ENCODE results near the gene OTUB1. TPM values are rescaled to one million over a fixed set of nuclear protein-coding genes. Genes with fewer than 3 reads are reported as not detected.

The OTUB1 gene
- total and polyA plus RNA-seq, 11 donors, result 46.7 to 83.1 (median 54.5) TPM

DNA sequence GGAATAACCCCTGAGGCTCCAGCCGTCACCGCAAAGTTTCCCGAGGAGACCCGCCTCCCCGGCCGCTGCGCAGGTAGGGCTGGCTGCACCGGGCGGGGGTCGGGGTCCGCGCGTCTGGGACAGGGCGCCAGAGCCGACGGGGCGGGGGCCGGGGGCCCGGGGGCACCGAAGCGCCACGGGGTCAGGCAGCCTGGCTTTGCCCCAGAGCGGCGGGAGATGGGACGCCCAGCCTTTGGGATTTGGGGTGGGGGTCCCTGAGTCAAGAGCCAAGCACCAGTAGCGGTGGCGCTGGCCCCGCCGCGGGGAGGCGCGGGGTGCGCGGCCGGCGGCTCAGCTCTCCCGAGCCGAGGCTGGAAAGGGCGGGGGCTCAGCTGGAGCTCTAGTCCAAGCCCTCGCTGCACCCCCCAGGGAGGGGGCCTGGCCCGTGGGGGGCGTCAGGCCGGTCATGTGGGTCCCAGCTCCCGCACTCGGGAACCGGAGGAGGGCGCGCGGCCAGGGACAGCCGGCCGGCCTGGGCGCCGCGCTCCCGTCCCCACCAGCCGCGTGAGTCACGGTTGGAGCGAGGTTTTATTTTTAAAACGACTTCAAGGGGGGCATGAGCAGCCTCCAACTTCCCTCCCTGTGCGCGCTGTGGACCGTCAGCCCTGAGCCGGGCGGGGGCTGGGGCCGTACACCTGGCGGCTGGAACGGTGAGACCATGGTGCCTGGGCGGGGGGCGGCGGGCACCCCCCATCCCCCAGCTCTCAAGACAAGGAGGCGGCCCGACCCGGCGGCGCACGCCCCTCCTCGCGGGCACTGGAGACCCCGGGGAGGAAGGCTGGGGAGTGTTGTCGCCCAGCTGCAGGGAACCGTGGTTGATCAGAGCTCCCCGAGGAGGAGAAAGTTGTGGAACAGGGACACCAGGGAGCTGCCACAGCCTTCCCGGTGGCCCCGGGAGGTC lies 50.1 kb downstream of the OTUB1 start:
- intact Hi-C loops (cut with DNase I), result no loop called here
- H3K36me3 ChIP-seq, result no peaks in the 10 kb centered on the region

DNA sequence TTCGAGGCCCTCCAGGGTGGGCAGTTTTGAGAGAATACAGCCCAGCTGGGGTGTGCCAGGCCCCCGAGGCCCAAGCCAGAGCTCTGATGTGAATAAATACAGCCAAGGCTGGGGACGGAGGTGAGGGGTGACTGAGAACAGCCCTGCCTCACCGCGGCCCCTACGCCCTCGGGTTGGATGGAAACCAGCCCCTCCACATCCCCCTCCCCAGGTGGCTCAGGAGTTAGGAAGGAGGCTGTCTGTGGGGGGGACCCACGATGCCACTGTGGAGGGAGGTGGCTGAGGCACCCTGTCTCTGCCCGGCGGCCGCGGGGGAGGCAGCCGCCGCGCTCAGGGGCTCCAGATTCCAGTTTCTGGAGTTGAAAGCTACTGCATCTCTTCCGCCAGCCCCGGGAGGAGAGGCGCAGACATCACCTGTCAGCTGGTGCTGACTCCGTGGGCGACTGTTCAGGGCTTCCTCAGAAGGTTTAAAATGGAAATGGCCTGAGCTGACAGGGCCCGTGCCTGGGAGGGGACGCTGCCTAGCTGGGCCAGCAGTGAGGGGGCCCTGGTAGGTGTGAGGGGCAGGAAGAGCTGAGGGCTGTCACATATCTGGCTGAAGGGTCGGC lies 50.9 kb downstream of the OTUB1 start:
- DNase-seq (no peak), ATAC-seq (peak in 2 of 4 donors; percentile 2 to 10)
- Histone ChIP-seq H3K4me3 (peak overlapping the region in 7 of 12 donors; percentile 43 to 68 (median 56)), H3K36me3 (no peaks in the 10 kb centered on the region), H3K9me3 (no peaks in the 10 kb centered on the region), H3K4me1 (peaks cover 0 to 24% (median 12%) of the 10 kb centered on the region in 12 donors), H3K27ac (peak overlapping the region in 5 of 12 donors; percentile 27 to 80 (median 55)), H3K27me3 (peaks cover 0 to 47% (median 2%) of the 10 kb centered on the region in 9 donors)
- intact Hi-C loops (cut with DNase I), result no loop called here
- 36 to 53% (median 44%) methylated on average over 23 of the region's 23 CpGs for WGBS, 4 donors
- TF ChIP-seq, protein P1, sequence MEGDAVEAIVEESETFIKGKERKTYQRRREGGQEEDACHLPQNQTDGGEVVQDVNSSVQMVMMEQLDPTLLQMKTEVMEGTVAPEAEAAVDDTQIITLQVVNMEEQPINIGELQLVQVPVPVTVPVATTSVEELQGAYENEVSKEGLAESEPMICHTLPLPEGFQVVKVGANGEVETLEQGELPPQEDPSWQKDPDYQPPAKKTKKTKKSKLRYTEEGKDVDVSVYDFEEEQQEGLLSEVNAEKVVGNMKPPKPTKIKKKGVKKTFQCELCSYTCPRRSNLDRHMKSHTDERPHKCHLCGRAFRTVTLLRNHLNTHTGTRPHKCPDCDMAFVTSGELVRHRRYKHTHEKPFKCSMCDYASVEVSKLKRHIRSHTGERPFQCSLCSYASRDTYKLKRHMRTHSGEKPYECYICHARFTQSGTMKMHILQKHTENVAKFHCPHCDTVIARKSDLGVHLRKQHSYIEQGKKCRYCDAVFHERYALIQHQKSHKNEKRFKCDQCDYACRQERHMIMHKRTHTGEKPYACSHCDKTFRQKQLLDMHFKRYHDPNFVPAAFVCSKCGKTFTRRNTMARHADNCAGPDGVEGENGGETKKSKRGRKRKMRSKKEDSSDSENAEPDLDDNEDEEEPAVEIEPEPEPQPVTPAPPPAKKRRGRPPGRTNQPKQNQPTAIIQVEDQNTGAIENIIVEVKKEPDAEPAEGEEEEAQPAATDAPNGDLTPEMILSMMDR (IDR thresholded peaks at IDR 0.05), result no peak
- no peak for TF ChIP-seq POLR2A (IDR thresholded peaks at IDR 0.05)

More for the DNA sequence above, 50.1 kb downstream of the OTUB1 start:
- ATAC-seq (peak in 3 of 4 donors; percentile 66 to 85 (median 67)), DNase-seq (peak in 3 of 5 donors; percentile 45 to 64 (median 49))
- Histone ChIP-seq H3K9me3 (no peaks in the 10 kb centered on the region), H3K27ac (peak overlapping the region in 6 of 12 donors; percentile 27 to 80 (median 47)), H3K4me3 (peak overlapping the region; percentile 43 to 68 (median 55)), H3K4me1 (peaks cover 0 to 24% (median 12%) of the 10 kb centered on the region in 12 donors), H3K27me3 (peaks cover 0 to 47% (median 2%) of the 10 kb centered on the region in 9 donors)
- 2 to 5% (median 3%) methylated on average over 30 to 85 of the region's 85 CpGs for WGBS, 4 donors
- TF ChIP-seq POLR2A (IDR thresholded peaks at IDR 0.05), result no peak
- TF ChIP-seq, protein P1 (IDR thresholded peaks at IDR 0.05), result peak in 4 of 12 donors; percentile 9 to 19 (median 10)

DNA sequence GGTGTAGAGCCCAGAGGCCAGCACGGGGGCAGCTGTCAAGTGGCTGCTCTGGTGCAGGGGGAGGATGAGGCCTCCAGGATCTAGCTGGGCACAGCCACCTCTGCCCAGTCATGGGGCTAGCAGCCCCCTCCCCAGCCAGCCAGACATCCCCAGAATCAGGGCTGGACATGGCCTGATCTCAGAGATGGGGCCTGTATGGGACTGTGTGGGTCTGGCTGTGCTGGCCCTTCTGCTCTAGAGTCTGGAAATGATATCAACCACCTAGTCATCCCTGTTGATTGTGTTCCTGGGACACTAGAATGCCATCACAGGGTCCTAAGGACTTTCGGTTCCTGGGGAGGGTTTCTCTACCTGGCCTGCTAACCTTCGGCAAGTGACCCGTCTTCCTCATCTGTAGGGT lies 52.3 kb downstream of the OTUB1 start:
- intact Hi-C loops (cut with DNase I), result no loop called here
- Histone ChIP-seq H3K9me3 (no peaks in the 10 kb centered on the region), H3K27ac (peak overlapping the region in 1 of 12 donors; percentile 80), H3K27me3 (peaks cover 0 to 41% (median 2%) of the 10 kb centered on the region in 9 donors), H3K4me1 (peaks cover 0 to 24% (median 12%) of the 10 kb centered on the region in 12 donors), H3K4me3 (no peak overlapping the region), H3K36me3 (no peaks in the 10 kb centered on the region)
- 92 to 97% (median 94%) methylated on average over 1 to 4 of the region's 4 CpGs for WGBS, 4 donors
- ATAC-seq, result no peak
- TF ChIP-seq, protein P1 (IDR thresholded peaks at IDR 0.05), result no peak
- no peak for TF ChIP-seq POLR2A (IDR thresholded peaks at IDR 0.05)
- no peak for DNase-seq

All from heart left ventricle (tissue), 16 donors.